HG02571 (cell line): ENCODE measurements around the gene UBE2Q2.
"Not testable (repeated sequence)": the region's sequence is repeated elsewhere in the genome, so short reads cannot be mapped to it uniquely, and the experiment has no call there.

Experiments
- ATAC-seq: cut with Tn5 transposase; IDR thresholded peaks from one replicate; pipeline ENCODE4 v1.9.1; 2021; ENCODE audit warnings: mild to moderate bottlenecking, moderate library complexity; ENCODE audit not compliant: unreplicated experiment

UBE2Q2 gene

GRCh38 chr15:75823860-75824613 is 19.2 kb upstream of the UBE2Q2 start:
- ATAC-seq, result no peak

GRCh38 chr15:75827691-75828090 is 15.6 kb upstream of the UBE2Q2 start:
- no peak for ATAC-seq

GRCh38 chr15:75828429-75828828 is 14.8 kb upstream of the UBE2Q2 start:
- ATAC-seq, result no peak

GRCh38 chr15:75830910-75831805 is 12.1 kb upstream of the UBE2Q2 start:
- no peak for ATAC-seq

- ATAC-seq, result no peak
Observed at GRCh38 chr15:75831806-75832102, 11.5 kb upstream of the UBE2Q2 start.

GRCh38 chr15:75832114-75832513 is 11.1 kb upstream of the UBE2Q2 start:
- no peak for ATAC-seq

GRCh38 chr15:75834021-75834420 is 9.2 kb upstream of the UBE2Q2 start:
- ATAC-seq, result no peak

- ATAC-seq, result no peak
Observed at GRCh38 chr15:75835990-75836958, 7.0 kb upstream of the UBE2Q2 start.

GRCh38 chr15:75836959-75837334 is 6.3 kb upstream of the UBE2Q2 start:
- no peak for ATAC-seq

GRCh38 chr15:75840659-75841058 is 2.6 kb upstream of the UBE2Q2 start:
- ATAC-seq, result no peak

- no peak for ATAC-seq
Observed at GRCh38 chr15:75841626-75842025, 1.6 kb upstream of the UBE2Q2 start.

GRCh38 chr15:75843678-75844581 is 683 bp downstream of the UBE2Q2 start:
- peak; percentile 51 for ATAC-seq

- no peak for ATAC-seq
Observed at GRCh38 chr15:75844629-75845335, 1.5 kb downstream of the UBE2Q2 start.

- ATAC-seq, result no peak
Observed at GRCh38 chr15:75849167-75849566, 5.9 kb downstream of the UBE2Q2 start.

GRCh38 chr15:75850708-75851107 is 7.5 kb downstream of the UBE2Q2 start:
- no peak for ATAC-seq

- not testable (repeated sequence) for ATAC-seq
Observed at GRCh38 chr15:75851566-75851965, 8.3 kb downstream of the UBE2Q2 start.

- ATAC-seq, result no peak
Observed at GRCh38 chr15:75857886-75858285, 14.6 kb downstream of the UBE2Q2 start.

GRCh38 chr15:75861750-75862402 is 18.6 kb downstream of the UBE2Q2 start:
- no peak for ATAC-seq

GRCh38 chr15:75862796-75863195 is 19.5 kb downstream of the UBE2Q2 start:
- ATAC-seq, result no peak
